Neural cell (in vitro differentiated cells): ENCODE data around the gene PIP4K2A. TPM values are rescaled to one million over a fixed set of nuclear protein-coding genes. Genes with fewer than 3 reads are reported as not detected.

Source experiments
- H2AFZ ChIP-seq: fragments of 200-600, 300-800 bp; sonication (generic), shearing (Covaris generic); 2 replicates; pipeline ENCODE4 v1.6.0; 2014; ENCODE audit warnings: low read depth, mild to moderate bottlenecking, antibody characterized with exemption, low read length, moderate library complexity
- H3F3A ChIP-seq: fragments of 200-600 bp; shearing (Covaris generic); 2 replicates; pipeline ENCODE4 v1.6.1; 2016; ENCODE audit warnings: mild to moderate bottlenecking, moderate library complexity, mixed read lengths, antibody characterized with exemption, low read length; ENCODE audit not compliant: insufficient read depth, poor library complexity, severe bottlenecking
- H3K27ac ChIP-seq: fragments of 200-600, 300-800 bp; sonication (generic), shearing (Covaris generic); 2 replicates; pipeline ENCODE4 v1.5.1; 2014; ENCODE audit warnings: mild to moderate bottlenecking, low read length, moderate library complexity
- H3K27me3 ChIP-seq: fragments of 300-800, 200-600 bp; sonication (generic), shearing (Covaris generic); 2 replicates; pipeline ENCODE4 v1.6.0; 2014; ENCODE audit warnings: mild to moderate bottlenecking, low read depth, low read length, moderate library complexity; ENCODE audit not compliant: insufficient read depth
- H3K36me3 ChIP-seq: fragments of 300-800, 200-600 bp; sonication (generic), shearing (Covaris generic); 2 replicates; pipeline ENCODE4 v1.5.1; 2014; ENCODE audit warnings: mild to moderate bottlenecking, antibody characterized with exemption, low read length, moderate library complexity; ENCODE audit not compliant: insufficient read depth
- H3K4me2 ChIP-seq: fragments of 300-800, 200-600 bp; sonication (generic), shearing (Covaris generic); 2 replicates; pipeline ENCODE4 v1.6.0; 2014; ENCODE audit warnings: mild to moderate bottlenecking, low read length
- H3K4me3 ChIP-seq: fragments of 300-800, 200-600 bp; sonication (generic), shearing (Covaris generic); 2 replicates; pipeline ENCODE4 v1.5.1; 2014; ENCODE audit warnings: mild to moderate bottlenecking, low read length, moderate library complexity
- H3K79me2 ChIP-seq: fragments of 200-600 bp; shearing (Covaris generic); replicated peaks from 2 replicates; pipeline ENCODE4 v1.6.0; 2014; ENCODE audit warnings: mild to moderate bottlenecking, low read length, moderate library complexity; ENCODE audit not compliant: insufficient read depth
- H3K9ac ChIP-seq: fragments of 300-800, 200-600 bp; sonication (generic), shearing (Covaris generic); 2 replicates; pipeline ENCODE4 v1.6.1; 2016; ENCODE audit warnings: mild to moderate bottlenecking, low read length, mixed read lengths
- H3K9me2 ChIP-seq: fragments of 200-600 bp; shearing (Covaris generic); 2 replicates; pipeline ENCODE4 v1.6.1; 2016; ENCODE audit warnings: mild to moderate bottlenecking, low read length, mixed read lengths; ENCODE audit not compliant: insufficient read depth
- H3K9me3 ChIP-seq: fragments of 200-600, 300-800 bp; sonication (generic), shearing (Covaris generic); 2 replicates; pipeline ENCODE4 v1.6.1; 2016; ENCODE audit warnings: mild to moderate bottlenecking, mixed run types, low read length, moderate library complexity, mixed read lengths
- H4K20me1 ChIP-seq: fragments of 200-600 bp; shearing (Covaris generic); 2 replicates; pipeline ENCODE4 v1.6.1; 2016; ENCODE audit warnings: mild to moderate bottlenecking, mixed run types; ENCODE audit not compliant: insufficient read depth
- CTCF ChIP-seq: fragments of 450-650 bp; IDR thresholded peaks from 2 replicates; pipeline ENCODE4 v1.5.1; 2014; ENCODE audit warnings: antibody characterized with exemption, mild to moderate bottlenecking, moderate library complexity; ENCODE audit not compliant: poor library complexity, severe bottlenecking
- EP300 ChIP-seq: fragments of 450-650 bp; conservative IDR thresholded peaks from 2 replicates; pipeline ENCODE4 v1.6.1; 2014; ENCODE audit warnings: antibody characterized with exemption, mild to moderate bottlenecking, moderate library complexity; ENCODE audit not compliant: poor library complexity, severe bottlenecking
- EZH2 ChIP-seq: fragments of 200-600, 300-800 bp; shearing (Covaris generic), sonication (generic); IDR thresholded peaks from 2 replicates; pipeline ENCODE4 v1.6.1; 2014; ENCODE audit warnings: antibody characterized with exemption, low read length, borderline replicate concordance, mild to moderate bottlenecking; ENCODE audit not compliant: insufficient read depth, poor library complexity, severe bottlenecking
- MXI1 ChIP-seq: fragments of 450-650 bp; conservative IDR thresholded peaks from 2 replicates; pipeline ENCODE4 v1.6.1; 2014; ENCODE audit warnings: antibody characterized with exemption, mild to moderate bottlenecking; ENCODE audit not compliant: poor library complexity, severe bottlenecking
- POLR2AphosphoS5 ChIP-seq: IDR thresholded peaks from 2 replicates; pipeline ENCODE4 v1.6.1; 2012
- RAD21 ChIP-seq: fragments of 450-650 bp; conservative IDR thresholded peaks from 2 replicates; pipeline ENCODE4 v1.6.1; 2014; ENCODE audit warnings: antibody characterized with exemption, mild to moderate bottlenecking, moderate library complexity
- REST ChIP-seq: IDR thresholded peaks from 2 replicates; pipeline ENCODE4 v1.6.1; 2012; ENCODE audit warnings: borderline replicate concordance
- SMC3 ChIP-seq: fragments of 450-650 bp; conservative IDR thresholded peaks from 2 replicates; pipeline ENCODE4 v1.6.1; 2014; ENCODE audit warnings: antibody characterized with exemption, mild to moderate bottlenecking, moderate library complexity; ENCODE audit not compliant: poor library complexity
- TAF1 ChIP-seq: IDR thresholded peaks from 2 replicates; pipeline ENCODE4 v1.6.1; 2012; ENCODE audit warnings: low read depth
- polyA plus RNA-seq: library from polyadenylated mRNA; depleted of rRNA; stranded (reverse); fragments of >200 nt; gene quantifications from 2 replicates; pipeline ENCODE4 v1.2.3, GENCODE V29; 2014

The PIP4K2A gene
- polyA plus RNA-seq, 1 donor from 2014 or later = 12.6 TPM

GRCh38 chr10:22626784-22627183 is 87.6 kb downstream of the PIP4K2A start:
- no peaks in the 10 kb centered on the region for H3F3A ChIP-seq
- H3K9ac ChIP-seq = no peak overlapping the region
- TF ChIP-seq MXI1 = no peak
- no peak for TF ChIP-seq POLR2AphosphoS5
- no peak for TF ChIP-seq CTCF
- no peak for TF ChIP-seq RAD21
- TF ChIP-seq REST = no peak
- TF ChIP-seq SMC3 = no peak
- TF ChIP-seq EP300 = no peak
- no peak overlapping the region for H2AFZ ChIP-seq
- no peak overlapping the region for H3K27ac ChIP-seq
- no peaks in the 10 kb centered on the region for H3K36me3 ChIP-seq
- no peaks in the 10 kb centered on the region for H3K79me2 ChIP-seq
- no peak overlapping the region for H3K4me2 ChIP-seq
- no peaks in the 10 kb centered on the region for H3K27me3 ChIP-seq
- no peak overlapping the region for H3K4me3 ChIP-seq
- H3K9me3 ChIP-seq = no peaks in the 10 kb centered on the region
- no peaks in the 10 kb centered on the region for H3K9me2 ChIP-seq
- no peaks in the 10 kb centered on the region for H4K20me1 ChIP-seq

- no peak overlapping the region for H3K27ac ChIP-seq
- no peak overlapping the region for H3K4me3 ChIP-seq
- no peaks in the 10 kb centered on the region for H3K36me3 ChIP-seq
- H3K79me2 ChIP-seq = no peaks in the 10 kb centered on the region
- no peaks in the 10 kb centered on the region for H3K9me3 ChIP-seq
- no peaks in the 10 kb centered on the region for H3K27me3 ChIP-seq
- H3K4me2 ChIP-seq = no peak overlapping the region
- TF ChIP-seq SMC3 (no peak), TAF1 (no peak)
- H3F3A ChIP-seq = no peaks in the 10 kb centered on the region
- no peak overlapping the region for H3K9ac ChIP-seq
- no peak overlapping the region for H2AFZ ChIP-seq
- H4K20me1 ChIP-seq = no peaks in the 10 kb centered on the region
- no peaks in the 10 kb centered on the region for H3K9me2 ChIP-seq
Measured at GRCh38 chr10:22625516-22626290, 88.7 kb downstream of the PIP4K2A start.

- H2AFZ ChIP-seq = no peak overlapping the region
- H3K36me3 ChIP-seq = no peaks in the 10 kb centered on the region
- H3K9me3 ChIP-seq = no peaks in the 10 kb centered on the region
- no peaks in the 10 kb centered on the region for H3F3A ChIP-seq
- H3K4me2 ChIP-seq = no peak overlapping the region
- H4K20me1 ChIP-seq = no peaks in the 10 kb centered on the region
- H3K9me2 ChIP-seq = no peaks in the 10 kb centered on the region
- H3K9ac ChIP-seq = no peak overlapping the region
- H3K79me2 ChIP-seq = no peaks in the 10 kb centered on the region
- no peaks in the 10 kb centered on the region for H3K27me3 ChIP-seq
- TF ChIP-seq REST = no peak
- TF ChIP-seq TAF1 = no peak
- no peak for TF ChIP-seq EZH2
- TF ChIP-seq RAD21 = no peak
- TF ChIP-seq EP300 = no peak
- TF ChIP-seq SMC3 = no peak
- no peak for TF ChIP-seq POLR2AphosphoS5
- TF ChIP-seq MXI1 = no peak
- TF ChIP-seq CTCF = no peak
- no peak overlapping the region for H3K27ac ChIP-seq
- no peak overlapping the region for H3K4me3 ChIP-seq
Measured at GRCh38 chr10:22624287-22624738, 90.1 kb downstream of the PIP4K2A start.
